PC-3 (cell line): ENCODE data around the gene SGCD. TPM values are rescaled to one million over a fixed set of nuclear protein-coding genes. Genes with fewer than 3 reads are reported as not detected.

Experiments
- ATAC-seq: fragments of 200-7000 bp; cut with Tn5 transposase; 2 replicates; pipeline ENCODE4 v1.9.1; 2020; ENCODE audit warnings: mild to moderate bottlenecking, moderate library complexity
- BruUV-seq: library from RNA; stranded (reverse); fragments of 400-500 nt; replicated peaks from 2 replicates; lab custom pipeline; 2021; lab: Mats Ljungman, UMichigan
- CTCF ChIA-PET: fragments of 300-600 bp; sonication (Branson Sonifier 250); formaldehyde crosslinking; loops from one replicate; lab custom pipeline; 2022; ENCODE audit warnings: antibody characterized with exemption; lab: Charles Lee
- POLR2A ChIA-PET: fragments of 300-600 bp; sonication (Branson Sonifier 250); formaldehyde crosslinking; loops from one replicate; lab custom pipeline; 2022; ENCODE audit warnings: antibody characterized with exemption; ENCODE audit not compliant: unreplicated experiment; lab: Charles Lee
- DNase-seq: peaks from one replicate; pipeline ENCODE4 v3.0.0-alpha.2; 2015
- H2AFZ ChIP-seq: fragments of 300-600 bp; sonication (generic); 2 replicates; pipeline ENCODE4 v1.6.0; 2016; ENCODE audit warnings: antibody characterized with exemption, low read length
- H3F3A ChIP-seq: fragments of 300-600 bp; sonication (generic); one replicate; pipeline ENCODE4 v1.6.0; 2017; ENCODE audit warnings: antibody characterized with exemption, low read length, control low read depth, mild to moderate bottlenecking; ENCODE audit not compliant: unreplicated experiment
- H3K27ac ChIP-seq: fragments of 300-600 bp; sonication (generic); 2 replicates; pipeline ENCODE4 v1.5.1; 2016; ENCODE audit warnings: mild to moderate bottlenecking, low read length
- H3K27me3 ChIP-seq: fragments of 300-600 bp; sonication (generic); 2 replicates; pipeline ENCODE4 v1.6.1; 2016; ENCODE audit warnings: low read length, mixed read lengths
- H3K36me3 ChIP-seq: fragments of 300-600 bp; sonication (generic); 2 replicates; pipeline ENCODE4 v1.6.1; 2016; ENCODE audit warnings: low read depth, mixed run types, low read length, mixed read lengths
- H3K4me1 ChIP-seq: fragments of 300-600 bp; sonication (generic); 2 replicates; pipeline ENCODE4 v1.5.1; 2016; ENCODE audit warnings: low read length; ENCODE audit not compliant: insufficient read depth
- H3K4me2 ChIP-seq: fragments of 300-600 bp; sonication (generic); 2 replicates; pipeline ENCODE4 v1.6.0; 2016; ENCODE audit warnings: low read length
- H3K4me3 ChIP-seq: fragments of 300-600 bp; sonication (generic); 2 replicates; pipeline ENCODE4 v1.5.1; 2016; ENCODE audit warnings: mild to moderate bottlenecking, low read length, mixed read lengths
- H3K79me2 ChIP-seq: fragments of 300-600 bp; sonication (generic); 2 replicates; pipeline ENCODE4 v1.6.1; 2017; ENCODE audit warnings: low read length, mixed read lengths
- H3K9ac ChIP-seq: fragments of 300-600 bp; sonication (generic); 2 replicates; pipeline ENCODE4 v1.6.0; 2016; ENCODE audit warnings: mild to moderate bottlenecking, low read length
- H3K9me2 ChIP-seq: fragments of 300-600 bp; sonication (generic); replicated peaks from 2 replicates; pipeline ENCODE4 v1.6.1; 2016; ENCODE audit warnings: mixed run types, low read length, mixed read lengths
- H3K9me3 ChIP-seq: fragments of 300-600 bp; sonication (generic); 2 replicates; pipeline ENCODE4 v1.6.1; 2016; ENCODE audit warnings: low read length, mixed read lengths
- H4K20me1 ChIP-seq: fragments of 300-600 bp; sonication (generic); 2 replicates; pipeline ENCODE4 v1.6.1; 2016; ENCODE audit warnings: low read length, mixed read lengths
- CTCF ChIP-seq: fragments of 300-600 bp; sonication (generic); conservative IDR thresholded peaks from 2 replicates; pipeline ENCODE4 v1.5.1; 2017; ENCODE audit warnings: antibody characterized with exemption, low read depth, mild to moderate bottlenecking, low read length
- EZH2 ChIP-seq: fragments of 300-600 bp; sonication (generic); IDR thresholded peaks from one replicate; pipeline ENCODE4 v1.6.1; 2017; ENCODE audit warnings: antibody characterized with exemption, mild to moderate bottlenecking, low read length; ENCODE audit not compliant: unreplicated experiment
- EZH2phosphoT487 ChIP-seq: fragments of 300-600 bp; sonication (generic); IDR thresholded peaks from 2 replicates; pipeline ENCODE4 v1.6.1; 2018; ENCODE audit warnings: mild to moderate bottlenecking, antibody characterized with exemption, low read length, borderline replicate concordance
- intact Hi-C: fragments of 100-400 bp; cut with micrococcal nuclease; formaldehyde crosslinking; loops from 2 replicates; pipeline ENCODE4 v1.9.0; 2023
- total RNA-seq: library from RNA; depleted of rRNA; stranded (reverse); fragments of >200 nt; gene quantifications from 2 replicates; pipeline ENCODE4 v1.2.3, GENCODE V29; 2014

Gene SGCD
- total RNA-seq, 1 experiment from 2014 or later: 0.15 TPM

GRCh38 chr5:156427315-156427714, 100.4 kb downstream of the SGCD start:
- H3K36me3 ChIP-seq: no peaks in the 10 kb centered on the region
- no peaks in the 10 kb centered on the region for H4K20me1 ChIP-seq
- ChIA-PET CTCF (no interaction called here), POLR2A (no interaction called here)
- H2AFZ ChIP-seq: no peak overlapping the region
- H3K9me2 ChIP-seq: no peaks in the 10 kb centered on the region
- DNase-seq (no peak), ATAC-seq (no peak)
- no peak for TF ChIP-seq EZH2phosphoT487
- no peak for TF ChIP-seq CTCF
- no peak for TF ChIP-seq EZH2
- no peaks in the 10 kb centered on the region for H3F3A ChIP-seq
- H3K4me3 ChIP-seq: no peak overlapping the region
- no peak overlapping the region for H3K27ac ChIP-seq
- no peak overlapping the region for H3K9ac ChIP-seq
- H3K9me3 ChIP-seq: no peaks in the 10 kb centered on the region
- BruUV-seq: no TSS peak
- H3K27me3 ChIP-seq: no peaks in the 10 kb centered on the region
- H3K4me1 ChIP-seq: no peaks in the 10 kb centered on the region
- no peaks in the 10 kb centered on the region for H3K79me2 ChIP-seq
- no peak overlapping the region for H3K4me2 ChIP-seq
- intact Hi-C loops: no loop called here

GRCh38 chr5:156431956-156432829, 105.2 kb downstream of the SGCD start:
- H3K9ac ChIP-seq: no peak overlapping the region
- no peaks in the 10 kb centered on the region for H3K36me3 ChIP-seq
- ChIA-PET POLR2A (no interaction called here), CTCF (no interaction called here)
- no peaks in the 10 kb centered on the region for H4K20me1 ChIP-seq
- no TSS peak for BruUV-seq
- no peaks in the 10 kb centered on the region for H3F3A ChIP-seq
- no peaks in the 10 kb centered on the region for H3K27me3 ChIP-seq
- H3K9me2 ChIP-seq: no peaks in the 10 kb centered on the region
- no peak for ATAC-seq
- no peak for DNase-seq
- no peaks in the 10 kb centered on the region for H3K4me1 ChIP-seq
- no peak overlapping the region for H3K4me3 ChIP-seq
- no peaks in the 10 kb centered on the region for H3K9me3 ChIP-seq
- H3K27ac ChIP-seq: no peak overlapping the region
- intact Hi-C loops: no loop called here
- H3K4me2 ChIP-seq: no peak overlapping the region
- H3K79me2 ChIP-seq: no peaks in the 10 kb centered on the region
- no peak overlapping the region for H2AFZ ChIP-seq
- TF ChIP-seq EZH2phosphoT487 (no peak), EZH2 (no peak), CTCF (no peak)

GRCh38 chr5:156432830-156433105, 105.8 kb downstream of the SGCD start:
- no TSS peak for BruUV-seq
- POLR2A ChIA-PET: no interaction called here

More at GRCh38 chr5:156432830-156433105, 105.8 kb downstream of the SGCD start:
- H3K9ac ChIP-seq: no peak overlapping the region
- ATAC-seq (no peak), DNase-seq (no peak)
- no peaks in the 10 kb centered on the region for H3K27me3 ChIP-seq
- H4K20me1 ChIP-seq: no peaks in the 10 kb centered on the region
- no peaks in the 10 kb centered on the region for H3F3A ChIP-seq
- no peak overlapping the region for H3K4me2 ChIP-seq
- no peaks in the 10 kb centered on the region for H3K36me3 ChIP-seq
- no peak overlapping the region for H3K27ac ChIP-seq
- no peak overlapping the region for H3K4me3 ChIP-seq
- no peaks in the 10 kb centered on the region for H3K4me1 ChIP-seq
- H3K9me3 ChIP-seq: no peaks in the 10 kb centered on the region
- TF ChIP-seq EZH2 (no peak), CTCF (no peak), EZH2phosphoT487 (no peak)
- H3K9me2 ChIP-seq: no peaks in the 10 kb centered on the region
- H2AFZ ChIP-seq: no peak overlapping the region
- no peaks in the 10 kb centered on the region for H3K79me2 ChIP-seq
- intact Hi-C loops: no loop called here
- CTCF ChIA-PET: no interaction called here
